HG03521 (cell line): Measurements from ENCODE around the gene EFCAB5.
"Not testable (repeated sequence)": the region's sequence is repeated elsewhere in the genome, so short reads cannot be mapped to it uniquely, and the experiment has no call there.

Experiments
- ATAC-seq: cut with Tn5 transposase; IDR thresholded peaks from one replicate; pipeline ENCODE4 v1.9.1; 2021; ENCODE audit warnings: mild to moderate bottlenecking, moderate library complexity; ENCODE audit not compliant: unreplicated experiment

EFCAB5 gene

GRCh38 chr17:29933379-29933778, 8.1 kb upstream of the EFCAB5 start:
- no peak for ATAC-seq

- not testable (repeated sequence) for ATAC-seq
Observed at GRCh38 chr17:29935909-29936308, 5.5 kb upstream of the EFCAB5 start.

GRCh38 chr17:29936724-29937123, 4.7 kb upstream of the EFCAB5 start:
- ATAC-seq: no peak

- ATAC-seq: no peak
Observed at GRCh38 chr17:29945281-29945680, 3.8 kb downstream of the EFCAB5 start.

GRCh38 chr17:29948448-29949215, 7.2 kb downstream of the EFCAB5 start:
- no peak for ATAC-seq

- no peak for ATAC-seq
Observed at GRCh38 chr17:29949696-29950095, 8.3 kb downstream of the EFCAB5 start.

GRCh38 chr17:29954405-29954804, 13.0 kb downstream of the EFCAB5 start:
- ATAC-seq: no peak

- no peak for ATAC-seq
Observed at GRCh38 chr17:29956225-29956624, 14.8 kb downstream of the EFCAB5 start.

- ATAC-seq: not testable (repeated sequence)
Observed at GRCh38 chr17:29957488-29957887, 16.1 kb downstream of the EFCAB5 start.

GRCh38 chr17:29958947-29959657, 17.7 kb downstream of the EFCAB5 start:
- ATAC-seq: no peak

- ATAC-seq: no peak
Observed at GRCh38 chr17:29959658-29960337, 18.4 kb downstream of the EFCAB5 start.

- ATAC-seq: no peak
Observed at GRCh38 chr17:29962656-29963055, 21.2 kb downstream of the EFCAB5 start.

- ATAC-seq: no peak
Observed at GRCh38 chr17:29968271-29968670, 26.8 kb downstream of the EFCAB5 start.

- no peak for ATAC-seq
Observed at GRCh38 chr17:29972277-29972676, 30.8 kb downstream of the EFCAB5 start.

GRCh38 chr17:29973005-29973404, 31.6 kb downstream of the EFCAB5 start:
- ATAC-seq: no peak

GRCh38 chr17:29977836-29978235, 36.4 kb downstream of the EFCAB5 start:
- no peak for ATAC-seq

GRCh38 chr17:29980261-29980660, 38.8 kb downstream of the EFCAB5 start:
- no peak for ATAC-seq

GRCh38 chr17:29982991-29983653, 41.7 kb downstream of the EFCAB5 start:
- ATAC-seq: no peak

- ATAC-seq: no peak
Observed at GRCh38 chr17:29996458-29996857, 55.0 kb downstream of the EFCAB5 start.

- no peak for ATAC-seq
Observed at GRCh38 chr17:30000001-30000754, 58.7 kb downstream of the EFCAB5 start.
